Hepatocyte (in vitro differentiated cells): ENCODE data around the gene GFPT2. TPM values are rescaled to one million over a fixed set of nuclear protein-coding genes. Genes with fewer than 3 reads are reported as not detected.

Source experiments
- DNase-seq: peaks from one replicate; pipeline ENCODE4 v3.0.0-alpha.2; 2016; ENCODE audit warnings: low spot score
- H2AFZ ChIP-seq: fragments of 200-600 bp; sonication (generic); 2 replicates; pipeline ENCODE4 v1.6.0; 2016; ENCODE audit warnings: antibody characterized with exemption, mild to moderate bottlenecking
- H3K27ac ChIP-seq: fragments of 200-600 bp; sonication (generic); 2 replicates; pipeline ENCODE4 v1.5.1; 2016; ENCODE audit warnings: mild to moderate bottlenecking
- H3K27me3 ChIP-seq: fragments of 200-600 bp; sonication (generic); 2 replicates; pipeline ENCODE4 v1.6.1; 2016
- H3K36me3 ChIP-seq: fragments of 200-600 bp; sonication (generic); replicated peaks from 2 replicates; pipeline ENCODE4 v1.5.1; 2016; ENCODE audit warnings: low read depth; ENCODE audit not compliant: insufficient read depth
- H3K4me1 ChIP-seq: fragments of 200-600 bp; sonication (generic); 2 replicates; pipeline ENCODE4 v1.5.1; 2016; ENCODE audit warnings: mild to moderate bottlenecking, moderate library complexity; ENCODE audit not compliant: insufficient read depth
- H3K4me2 ChIP-seq: fragments of 200-600 bp; sonication (generic); 2 replicates; pipeline ENCODE4 v1.6.0; 2016
- H3K4me3 ChIP-seq: fragments of 200-600 bp; sonication (generic); 2 replicates; pipeline ENCODE4 v1.5.1; 2016; ENCODE audit warnings: mild to moderate bottlenecking
- H3K79me2 ChIP-seq: fragments of 200-600 bp; sonication (generic); 2 replicates; pipeline ENCODE4 v1.6.0; 2017; ENCODE audit warnings: mild to moderate bottlenecking
- H3K9me2 ChIP-seq: fragments of 200-600 bp; sonication (generic); replicated peaks from 2 replicates; pipeline ENCODE4 v1.6.0; 2017; ENCODE audit warnings: mild to moderate bottlenecking; ENCODE audit not compliant: insufficient read depth
- H3K9me3 ChIP-seq: fragments of 200-600 bp; sonication (generic); 2 replicates; pipeline ENCODE4 v1.5.1; 2016; ENCODE audit warnings: low read depth, mild to moderate bottlenecking
- H4K20me1 ChIP-seq: fragments of 200-600 bp; sonication (generic); 2 replicates; pipeline ENCODE4 v1.6.0; 2016; ENCODE audit warnings: mild to moderate bottlenecking; ENCODE audit not compliant: insufficient read depth, poor library complexity, severe bottlenecking
- CTCF ChIP-seq: fragments of 200-600 bp; sonication (generic); IDR thresholded peaks from 2 replicates; pipeline ENCODE4 v1.5.1; 2016; ENCODE audit warnings: antibody characterized with exemption, mild to moderate bottlenecking; ENCODE audit not compliant: poor library complexity
- EZH2 ChIP-seq: fragments of 200-600 bp; sonication (generic); IDR thresholded peaks from 2 replicates; pipeline ENCODE4 v1.6.1; 2016; ENCODE audit warnings: antibody characterized with exemption, mild to moderate bottlenecking, borderline replicate concordance
- EZH2phosphoT487 ChIP-seq: fragments of 200-600 bp; sonication (generic); IDR thresholded peaks from one replicate; pipeline ENCODE4 v1.6.1; 2018; ENCODE audit warnings: antibody characterized with exemption, mild to moderate bottlenecking, low read depth, moderate library complexity; ENCODE audit not compliant: unreplicated experiment, severe bottlenecking
- WGBS: methylation state at CpG from one replicate; pipeline ENCODE4 v1.1.6; 2016; ENCODE audit warnings: low lambda C conversion rate; ENCODE audit errors: missing lambda C conversion rate; 5-methylcytosine and 5-hydroxymethylcytosine counted together
- polyA plus RNA-seq: library from polyadenylated mRNA; unstranded; fragments of >200 nt; fragmentation: Nextera tagmentation; extraction: Ambion mirVana; gene quantifications from 2 replicates; pipeline ENCODE4 v1.2.1, GENCODE V29; 2016
- total RNA-seq: library from RNA; depleted of rRNA; stranded (reverse); fragments of >200 nt; gene quantifications from 2 replicates; pipeline ENCODE4 v1.2.3, GENCODE V29; 2014

The GFPT2 gene
- total and polyA plus RNA-seq, 2 experiments from 2014 or later = 15.9 to 44.6 TPM

GRCh38 chr5:180381428-180381827, 28.3 kb upstream of the GFPT2 start:
- no peak for DNase-seq
- Histone ChIP-seq H3K27me3 (no peaks in the 10 kb centered on the region), H3K4me2 (no peak overlapping the region), H3K79me2 (no peaks in the 10 kb centered on the region), H4K20me1 (no peaks in the 10 kb centered on the region), H3K4me3 (no peak overlapping the region), H3K4me1 (no peaks in the 10 kb centered on the region), H2AFZ (no peak overlapping the region), H3K9me2 (no peaks in the 10 kb centered on the region), H3K27ac (no peak overlapping the region), H3K36me3 (no peaks in the 10 kb centered on the region), H3K9me3 (no peaks in the 10 kb centered on the region)
- no peak for TF ChIP-seq CTCF
- no peak for TF ChIP-seq EZH2
- TF ChIP-seq EZH2phosphoT487 = no peak
- 86% methylated on average over 2 of the region's 4 CpGs for WGBS

DNA sequence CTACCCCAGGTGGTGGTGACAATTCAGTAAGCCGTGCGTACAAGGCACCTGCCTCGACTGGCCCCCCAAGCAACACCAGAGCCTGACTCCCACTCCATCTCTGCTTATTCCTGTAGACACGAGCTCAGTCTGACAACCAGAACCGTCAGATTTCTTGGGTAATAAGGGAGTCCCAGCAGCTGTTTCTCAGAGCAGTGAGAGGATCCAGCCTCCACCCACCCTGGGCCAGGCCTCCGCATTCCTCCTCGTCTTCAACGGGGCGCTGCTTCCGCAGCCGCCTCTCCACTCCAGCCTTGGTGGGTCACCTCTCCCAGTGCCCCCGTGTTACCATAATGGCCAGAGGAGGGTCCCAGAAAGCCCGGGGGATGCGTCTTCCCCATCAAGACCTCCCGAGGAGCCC, 27.7 kb upstream of the GFPT2 start:
- Histone ChIP-seq H3K9me3 (no peaks in the 10 kb centered on the region), H3K79me2 (no peaks in the 10 kb centered on the region), H3K36me3 (no peaks in the 10 kb centered on the region), H3K4me1 (no peaks in the 10 kb centered on the region), H3K4me2 (no peak overlapping the region), H3K4me3 (no peak overlapping the region), H4K20me1 (no peaks in the 10 kb centered on the region), H2AFZ (no peak overlapping the region), H3K27ac (no peak overlapping the region), H3K27me3 (no peaks in the 10 kb centered on the region), H3K9me2 (no peaks in the 10 kb centered on the region)
- 88% methylated on average over 15 of the region's 15 CpGs for WGBS
- TF ChIP-seq EZH2phosphoT487 (no peak), CTCF (no peak), EZH2 (no peak)
- DNase-seq = no peak

- no peak overlapping the region for H3K4me3 ChIP-seq
- H3K27me3 ChIP-seq = no peaks in the 10 kb centered on the region
- DNase-seq = no peak
- H3K79me2 ChIP-seq = no peaks in the 10 kb centered on the region
- H4K20me1 ChIP-seq = no peaks in the 10 kb centered on the region
- H2AFZ ChIP-seq = no peak overlapping the region
- no peaks in the 10 kb centered on the region for H3K4me1 ChIP-seq
- TF ChIP-seq CTCF = no peak
- no peak for TF ChIP-seq EZH2phosphoT487
- no peak for TF ChIP-seq EZH2
- H3K36me3 ChIP-seq = no peaks in the 10 kb centered on the region
- 88% methylated on average over 10 of the region's 10 CpGs for WGBS
- no peaks in the 10 kb centered on the region for H3K9me2 ChIP-seq
- no peak overlapping the region for H3K4me2 ChIP-seq
- H3K27ac ChIP-seq = no peak overlapping the region
- H3K9me3 ChIP-seq = no peaks in the 10 kb centered on the region
Observed at GRCh38 chr5:180380441-180380840, 27.3 kb upstream of the GFPT2 start.
